ENCODE measurements around the gene ATAD2B. TPM values are rescaled to one million over a fixed set of nuclear protein-coding genes. Genes with fewer than 3 reads are reported as not detected.

Gene ATAD2B
- polyA plus RNA-seq, 1 experiment: 1.5 TPM

- peak; percentile 4 for DNase-seq (ENCODE audit: low read depth)
- Histone ChIP-seq H3K27me3 (ENCODE audit: control insufficient read depth, insufficient read depth, low read length) (no peaks in the 10 kb centered on the region), H3K4me3 (ENCODE audit: low read depth, low read length) (no peak overlapping the region), H3K36me3 (ENCODE audit: control insufficient read depth, insufficient read depth, low read length) (no peaks in the 10 kb centered on the region)
- no peak for TF ChIP-seq CTCF (IDR thresholded peaks at IDR 0.05; ENCODE audit: insufficient read depth, low read depth, low read length)
- ChIA-PET POLR2A (no interaction called here), CTCF (no interaction called here)
Observed at GRCh38 chr2:23711979-23712755, 214.8 kb downstream of the ATAD2B start.

DNA sequence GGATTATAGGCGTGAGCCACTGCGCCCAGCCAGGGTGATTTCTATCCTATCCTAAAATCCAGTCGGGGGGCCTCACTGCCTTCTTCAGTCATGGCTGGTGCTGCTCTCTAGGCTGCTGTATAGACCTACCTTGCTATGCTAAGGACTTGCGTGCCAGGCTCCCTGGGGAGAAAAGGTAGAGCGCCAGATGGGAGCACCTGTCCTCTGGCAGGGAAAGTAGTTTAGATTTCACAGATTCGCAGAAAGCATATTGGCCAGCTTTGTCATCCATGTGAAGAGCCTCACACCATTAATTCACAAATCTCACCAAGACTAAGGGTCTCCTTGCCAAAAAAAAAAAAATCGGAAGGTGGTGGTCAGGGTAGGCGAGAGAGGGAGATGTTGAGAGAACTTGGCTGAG lies 217.6 kb downstream of the ATAD2B start:
- no peak for TF ChIP-seq CTCF (IDR thresholded peaks at IDR 0.05; ENCODE audit: insufficient read depth, low read depth, low read length)
- ChIA-PET CTCF (no interaction called here), POLR2A (no interaction called here)
- no peaks in the 10 kb centered on the region for H3K27me3 ChIP-seq (ENCODE audit: control insufficient read depth, insufficient read depth, low read length)
- H3K4me3 ChIP-seq (ENCODE audit: low read depth, low read length): no peak overlapping the region
- DNase-seq (ENCODE audit: low read depth): no peak
- H3K36me3 ChIP-seq (ENCODE audit: control insufficient read depth, insufficient read depth, low read length): peaks cover 11% of the 10 kb centered on the region

DNA sequence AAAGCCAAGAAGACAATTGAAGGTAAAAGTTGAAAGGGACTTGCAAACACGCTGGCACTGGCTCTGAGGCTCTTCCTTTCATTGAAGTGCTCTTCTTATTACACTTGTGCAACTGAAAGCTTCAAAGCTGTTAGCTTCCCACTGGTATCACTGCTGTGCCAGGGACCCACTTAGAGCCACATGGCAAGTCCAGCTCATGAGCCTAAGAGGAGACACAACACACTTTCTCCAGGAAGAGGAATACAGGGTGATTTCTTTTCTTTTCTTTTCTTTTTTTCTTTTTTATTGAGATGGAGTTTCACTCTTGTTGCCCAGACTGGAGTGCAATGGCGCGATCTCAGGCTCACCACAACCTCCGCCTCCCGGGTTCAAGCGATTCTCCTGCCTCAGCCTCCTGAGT lies 218.2 kb downstream of the ATAD2B start:
- DNase-seq (ENCODE audit: low read depth): no peak
- H3K4me3 ChIP-seq (ENCODE audit: low read depth, low read length): no peak overlapping the region
- peaks cover 15% of the 10 kb centered on the region for H3K36me3 ChIP-seq (ENCODE audit: control insufficient read depth, insufficient read depth, low read length)
- ChIA-PET POLR2A (no interaction called here), CTCF (no interaction called here)
- TF ChIP-seq CTCF (IDR thresholded peaks at IDR 0.05; ENCODE audit: insufficient read depth, low read depth, low read length): no peak
- H3K27me3 ChIP-seq (ENCODE audit: control insufficient read depth, insufficient read depth, low read length): no peaks in the 10 kb centered on the region

DNA sequence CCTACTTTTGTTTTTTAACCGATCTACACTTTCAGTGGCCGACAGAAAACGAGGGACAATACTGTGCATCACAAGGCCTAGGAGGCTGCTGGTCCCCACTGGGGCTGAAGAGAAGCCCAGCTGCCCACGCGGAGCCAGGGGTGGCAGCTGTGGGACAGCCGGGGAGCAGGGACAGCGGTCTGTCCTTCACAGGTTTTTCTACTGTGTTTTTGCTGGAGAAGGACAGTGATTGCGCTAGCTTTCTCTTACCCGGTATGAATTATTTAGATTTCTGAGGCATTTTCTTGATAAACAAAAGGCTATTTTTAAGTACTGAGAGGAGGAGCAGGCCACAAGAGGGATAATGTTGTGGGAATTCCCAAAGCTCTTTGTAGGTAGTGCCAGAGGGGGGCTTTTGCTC lies 219.8 kb downstream of the ATAD2B start:
- Histone ChIP-seq H3K36me3 (ENCODE audit: control insufficient read depth, insufficient read depth, low read length) (peaks cover 20% of the 10 kb centered on the region), H3K27me3 (ENCODE audit: control insufficient read depth, insufficient read depth, low read length) (no peaks in the 10 kb centered on the region), H3K4me3 (ENCODE audit: low read depth, low read length) (no peak overlapping the region)
- DNase-seq (ENCODE audit: low read depth): no peak
- no peak for TF ChIP-seq CTCF (IDR thresholded peaks at IDR 0.05; ENCODE audit: insufficient read depth, low read depth, low read length)
- ChIA-PET CTCF (interaction anchor here (0.6 kb wide), 1 partner anchor 1203 kb away, joined by 4 read pairs; no protein-coding TSS in a partner anchor), POLR2A (no interaction called here)

- DNase-seq (ENCODE audit: low read depth): no peak
- Histone ChIP-seq H3K36me3 (ENCODE audit: control insufficient read depth, insufficient read depth, low read length) (peaks cover 20% of the 10 kb centered on the region), H3K4me3 (ENCODE audit: low read depth, low read length) (no peak overlapping the region), H3K27me3 (ENCODE audit: control insufficient read depth, insufficient read depth, low read length) (no peaks in the 10 kb centered on the region)
- TF ChIP-seq CTCF (IDR thresholded peaks at IDR 0.05; ENCODE audit: insufficient read depth, low read depth, low read length): no peak
- ChIA-PET POLR2A (no interaction called here), CTCF (interaction anchor here (0.6 kb wide), 1 partner anchor 1202 kb away, joined by 4 read pairs; no protein-coding TSS in a partner anchor)
Observed at GRCh38 chr2:23706613-23707078, 220.3 kb downstream of the ATAD2B start.
